AG10803 (cell line): Measurements from ENCODE around the gene PABPC1L.

ENCODE experiments used
- DNase-seq: peaks from one replicate; pipeline ENCODE4 v3.0.0; 2010; ENCODE audit warnings: low read depth
- H3K4me3 ChIP-seq: 2 replicates; pipeline ENCODE4 v1.5.1; 2011; ENCODE audit warnings: mild to moderate bottlenecking, low read length, control low read depth
- CTCF ChIP-seq: conservative IDR thresholded peaks from 2 replicates; pipeline ENCODE4 v1.5.1; 2011; ENCODE audit warnings: mild to moderate bottlenecking, low read length, control low read depth, inconsistent platforms

Gene PABPC1L

GRCh38 chr20:44888226-44889103 lies 21.4 kb upstream of the PABPC1L start:
- TF ChIP-seq CTCF, result peak; percentile 54
- peak; percentile 35 for DNase-seq
- no peak overlapping the region for H3K4me3 ChIP-seq

- no peak for DNase-seq
- H3K4me3 ChIP-seq, result no peak overlapping the region
- no peak for TF ChIP-seq CTCF
Observed at GRCh38 chr20:44891826-44892225, 18.0 kb upstream of the PABPC1L start.

GRCh38 chr20:44894959-44895358 lies 14.9 kb upstream of the PABPC1L start:
- no peak for DNase-seq
- H3K4me3 ChIP-seq, result no peak overlapping the region
- no peak for TF ChIP-seq CTCF

GRCh38 chr20:44896583-44896982 lies 13.3 kb upstream of the PABPC1L start:
- DNase-seq, result peak; percentile 58
- TF ChIP-seq CTCF, result no peak
- H3K4me3 ChIP-seq, result no peak overlapping the region

GRCh38 chr20:44897133-44897532 lies 12.7 kb upstream of the PABPC1L start:
- DNase-seq, result no peak
- TF ChIP-seq CTCF, result no peak
- no peak overlapping the region for H3K4me3 ChIP-seq

DNA sequence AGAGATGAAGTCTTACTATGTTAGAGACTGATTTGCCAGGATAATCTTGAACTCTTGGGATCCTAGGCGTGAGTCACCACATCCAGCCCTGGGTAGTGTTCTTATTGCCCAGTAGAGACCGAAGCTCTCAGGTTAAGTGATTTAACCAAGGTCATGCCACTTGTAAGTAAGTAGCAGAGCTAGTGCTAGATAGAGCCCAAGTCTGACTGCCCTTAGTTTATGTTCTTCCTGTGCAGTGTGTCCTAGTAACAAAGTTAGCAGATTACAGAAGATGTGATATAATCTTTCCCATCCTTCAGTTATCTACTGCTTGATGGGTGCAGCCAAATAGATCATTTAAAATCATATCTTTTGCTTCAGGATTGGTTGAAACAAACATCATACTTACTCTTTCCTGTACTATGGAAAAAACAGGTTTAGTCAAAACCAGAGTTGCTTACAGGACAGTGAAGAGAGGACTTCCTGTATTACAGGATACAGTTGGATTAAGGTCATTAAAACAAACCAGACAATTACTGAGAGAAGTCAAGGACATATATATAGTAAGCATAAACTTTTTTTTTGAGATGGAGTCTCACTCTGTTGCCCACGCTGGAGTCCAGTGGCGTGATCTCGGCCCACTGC lies 9.5 kb upstream of the PABPC1L start:
- TF ChIP-seq CTCF, result no peak
- DNase-seq, result no peak
- no peak overlapping the region for H3K4me3 ChIP-seq

DNA sequence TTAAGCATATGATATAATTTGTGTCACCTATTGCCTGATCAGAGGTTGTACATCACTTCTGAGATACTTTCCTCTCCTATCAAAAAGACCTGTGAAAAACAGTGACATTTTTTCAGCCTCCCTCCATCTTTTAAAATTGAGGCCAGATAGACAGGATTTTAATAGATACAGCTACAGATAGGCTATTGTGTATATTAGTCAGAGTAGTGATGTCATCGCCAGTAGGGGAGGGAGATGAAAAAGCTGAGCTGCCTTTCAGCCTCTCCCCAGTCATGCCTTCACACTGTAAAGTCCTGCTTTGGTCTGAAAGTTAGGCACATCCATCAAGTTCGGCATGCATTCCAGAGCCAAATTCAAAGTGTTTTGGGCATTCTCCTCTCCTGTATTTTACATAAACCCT lies 7.9 kb upstream of the PABPC1L start:
- TF ChIP-seq CTCF, result no peak
- no peak overlapping the region for H3K4me3 ChIP-seq
- DNase-seq, result peak; percentile 42
